Keratinocyte (primary cell): ENCODE measurements around the gene CCNG2. TPM values are rescaled to one million over a fixed set of nuclear protein-coding genes. Genes with fewer than 3 reads are reported as not detected.
A peak's percentile ranks its signal among the peaks of the same experiment; 100 is the strongest.

ENCODE experiments used
- DNase-seq: peaks from one replicate; pipeline ENCODE4 v3.0.0-alpha.2; 2011; ENCODE audit warnings: low read depth, missing footprints, low spot score
- FAIRE-seq: peaks from 2 replicates; lab custom pipeline; 2011; peaks lifted over from hg19 to GRCh38; lab: Jason Lieb, UNC
- H2AFZ ChIP-seq: 2 replicates; pipeline ENCODE4 v1.6.0; 2012; ENCODE audit warnings: low read length, control low read depth, inconsistent platforms; ENCODE audit not compliant: control insufficient read depth
- H3K27ac ChIP-seq: 2 replicates; pipeline ENCODE4 v1.5.1; 2011; ENCODE audit warnings: low read length; ENCODE audit not compliant: control insufficient read depth, insufficient read depth
- H3K27me3 ChIP-seq: 3 replicates; pipeline ENCODE4 v1.6.0; 2011; ENCODE audit warnings: low read length; ENCODE audit not compliant: control insufficient read depth, insufficient read depth; ENCODE audit errors: extremely low read depth
- H3K36me3 ChIP-seq, 2 experiments: 2 replicates in 1 of 2; 3 replicates in 1 of 2; pipeline ENCODE4 v1.5.1; 2011; ENCODE audit warnings: low read length in 2 of 2, mild to moderate bottlenecking in 1 of 2; ENCODE audit not compliant: control insufficient read depth in 2 of 2, insufficient read depth in 2 of 2; ENCODE audit errors: extremely low read depth in 1 of 2
- H3K4me1 ChIP-seq: 3 replicates; pipeline ENCODE4 v1.5.1; 2011; ENCODE audit warnings: low read length; ENCODE audit not compliant: control insufficient read depth, insufficient read depth; ENCODE audit errors: extremely low read depth
- H3K4me2 ChIP-seq: 3 replicates; pipeline ENCODE4 v1.6.0; 2011; ENCODE audit warnings: low read depth, low read length; ENCODE audit not compliant: control insufficient read depth, insufficient read depth; ENCODE audit errors: extremely low read depth
- H3K4me3 ChIP-seq, 3 experiments: fragments of 200-600 bp in 1 of 3; sonication (generic) in 1 of 3; 2 replicates in 2 of 3; 3 replicates in 1 of 3; pipeline ENCODE4 v1.5.1; 2011 to 2016; ENCODE audit warnings: low read length in 3 of 3, mild to moderate bottlenecking in 3 of 3, control low read depth in 2 of 3, inconsistent platforms in 1 of 3, low read depth in 1 of 3, mixed read lengths in 1 of 3, mixed run types in 1 of 3, moderate library complexity in 1 of 3; ENCODE audit not compliant: control insufficient read depth in 2 of 3, insufficient read depth in 2 of 3; ENCODE audit errors: extremely low read depth in 1 of 3
- H3K79me2 ChIP-seq: 2 replicates; pipeline ENCODE4 v1.6.0; 2012; ENCODE audit warnings: low read length; ENCODE audit not compliant: control insufficient read depth, insufficient read depth
- H3K9ac ChIP-seq: 3 replicates; pipeline ENCODE4 v1.6.0; 2011; ENCODE audit warnings: low read length; ENCODE audit not compliant: control insufficient read depth, insufficient read depth; ENCODE audit errors: extremely low read depth
- H3K9me1 ChIP-seq: 3 replicates; pipeline ENCODE4 v1.6.0; 2011; ENCODE audit warnings: low read length; ENCODE audit not compliant: control insufficient read depth, insufficient read depth; ENCODE audit errors: extremely low read depth
- H3K9me3 ChIP-seq: 2 replicates; pipeline ENCODE4 v1.5.1; 2012; ENCODE audit warnings: low read depth, low read length; ENCODE audit not compliant: control insufficient read depth
- H4K20me1 ChIP-seq: 3 replicates; pipeline ENCODE4 v1.6.0; 2011; ENCODE audit warnings: low read length; ENCODE audit not compliant: control insufficient read depth, insufficient read depth; ENCODE audit errors: extremely low read depth
- EZH2 ChIP-seq: IDR thresholded peaks from one replicate; pipeline ENCODE4 v1.6.1; 2012; ENCODE audit warnings: inconsistent platforms, mild to moderate bottlenecking, low read length, moderate library complexity
- dilution Hi-C: fragments of 300-500 bp; cut with MboI; formaldehyde crosslinking; loops from one replicate; pipeline ENCODE4 v1.7.0; 2020; ENCODE audit warnings: low sequenced_read_pairs; ENCODE audit not compliant: extremely low pct_ligation_motif_present
- polyA plus RNA-seq, 5 experiments: library from polyadenylated mRNA; depleted of rRNA in 3 of 5; stranded (reverse) in 3 of 5; stranded (forward) in 1 of 5; unstranded in 1 of 5; fragments of >200 nt; gene quantifications; 1 replicate in 1 of 5; 2 replicates in 3 of 5; 3 replicates in 1 of 5; pipeline versions ENCODE4 v1.2.1 to v1.2.3, GENCODE V29; 2011 to 2012; ENCODE audit warnings: missing spikeins in 2 of 5, low read depth in 1 of 5, low replicate concordance in 1 of 5
- TF ChIP-seq, protein P1 (sequence below), 3 experiments: IDR thresholded peaks in 1 of 3; conservative IDR thresholded peaks in 1 of 3; optimal IDR thresholded peaks in 1 of 3; 2 replicates in 2 of 3; 3 replicates in 1 of 3; pipeline versions ENCODE3 to v1.5.1; 2011; ENCODE audit warnings: low read length in 3 of 3, mild to moderate bottlenecking in 3 of 3, moderate library complexity in 2 of 3, control low read depth in 1 of 3, inconsistent platforms in 1 of 3; ENCODE audit not compliant: insufficient read depth in 2 of 3; ENCODE audit errors: extremely low read depth in 1 of 3

Gene CCNG2
- polyA plus RNA-seq, 1 donor (not counting 4 experiments of a cell fraction or from before 2014, with no cell fraction given): 96.9 TPM

- DNase-seq: no peak
- no peak for FAIRE-seq
- dilution Hi-C loops: no loop called here
These were observed 32.4 kb downstream of the CCNG2 start for GRCh38 chr4:77189412-77189811.

GRCh38 chr4:77190053-77190452, 33.0 kb downstream of the CCNG2 start:
- no peaks in the 10 kb centered on the region for H4K20me1 ChIP-seq
- H3K27ac ChIP-seq: no peak overlapping the region
- FAIRE-seq (peak; percentile 72), DNase-seq (no peak)
- no peaks in the 10 kb centered on the region for H3K79me2 ChIP-seq
- H3K4me3 ChIP-seq: no peak overlapping the region
- H3K4me2 ChIP-seq: peak overlapping the region; percentile 63
- no peaks in the 10 kb centered on the region for H3K9me1 ChIP-seq
- no peaks in the 10 kb centered on the region for H3K27me3 ChIP-seq
- no peaks in the 10 kb centered on the region for H3K9me3 ChIP-seq
- dilution Hi-C loops: no loop called here
- no peak overlapping the region for H2AFZ ChIP-seq
- H3K9ac ChIP-seq: no peak overlapping the region
- no peaks in the 10 kb centered on the region for H3K36me3 ChIP-seq
- peaks cover 14% of the 10 kb centered on the region for H3K4me1 ChIP-seq
- TF ChIP-seq, protein P1, sequence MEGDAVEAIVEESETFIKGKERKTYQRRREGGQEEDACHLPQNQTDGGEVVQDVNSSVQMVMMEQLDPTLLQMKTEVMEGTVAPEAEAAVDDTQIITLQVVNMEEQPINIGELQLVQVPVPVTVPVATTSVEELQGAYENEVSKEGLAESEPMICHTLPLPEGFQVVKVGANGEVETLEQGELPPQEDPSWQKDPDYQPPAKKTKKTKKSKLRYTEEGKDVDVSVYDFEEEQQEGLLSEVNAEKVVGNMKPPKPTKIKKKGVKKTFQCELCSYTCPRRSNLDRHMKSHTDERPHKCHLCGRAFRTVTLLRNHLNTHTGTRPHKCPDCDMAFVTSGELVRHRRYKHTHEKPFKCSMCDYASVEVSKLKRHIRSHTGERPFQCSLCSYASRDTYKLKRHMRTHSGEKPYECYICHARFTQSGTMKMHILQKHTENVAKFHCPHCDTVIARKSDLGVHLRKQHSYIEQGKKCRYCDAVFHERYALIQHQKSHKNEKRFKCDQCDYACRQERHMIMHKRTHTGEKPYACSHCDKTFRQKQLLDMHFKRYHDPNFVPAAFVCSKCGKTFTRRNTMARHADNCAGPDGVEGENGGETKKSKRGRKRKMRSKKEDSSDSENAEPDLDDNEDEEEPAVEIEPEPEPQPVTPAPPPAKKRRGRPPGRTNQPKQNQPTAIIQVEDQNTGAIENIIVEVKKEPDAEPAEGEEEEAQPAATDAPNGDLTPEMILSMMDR (optimal IDR thresholded peaks at IDR 0.05 in 1 of 3, IDR thresholded peaks at IDR 0.05 in 1 of 3, conservative IDR thresholded peaks at IDR 0.05 in 1 of 3; ENCODE audit: extremely low read depth in 1 of 3, insufficient read depth in 2 of 3, low read length in 3 of 3): peak in 1 of 3 experiments; percentile 63
- no peak for TF ChIP-seq EZH2

More at GRCh38 chr4:77189412-77189811, 32.4 kb downstream of the CCNG2 start:
- TF ChIP-seq, protein P1 (optimal IDR thresholded peaks at IDR 0.05 in 1 of 3, IDR thresholded peaks at IDR 0.05 in 1 of 3, conservative IDR thresholded peaks at IDR 0.05 in 1 of 3; ENCODE audit: extremely low read depth in 1 of 3, insufficient read depth in 2 of 3, low read length in 3 of 3): no peak
- no peak for TF ChIP-seq EZH2
- H3K36me3 ChIP-seq: no peaks in the 10 kb centered on the region
- no peaks in the 10 kb centered on the region for H4K20me1 ChIP-seq
- no peak overlapping the region for H3K9ac ChIP-seq
- no peaks in the 10 kb centered on the region for H3K27me3 ChIP-seq
- no peak overlapping the region for H3K27ac ChIP-seq
- no peak overlapping the region for H3K4me2 ChIP-seq
- no peaks in the 10 kb centered on the region for H3K9me1 ChIP-seq
- H3K4me1 ChIP-seq: peaks cover 14% of the 10 kb centered on the region
- no peak overlapping the region for H2AFZ ChIP-seq
- H3K9me3 ChIP-seq: no peaks in the 10 kb centered on the region
- no peaks in the 10 kb centered on the region for H3K79me2 ChIP-seq
- H3K4me3 ChIP-seq: no peak overlapping the region
